Lower leg skin (tissue), 3 donors: ENCODE measurements around the gene EDN3.

ENCODE experiments used
- CTCF ChIP-seq, 3 donors: fragments of 450-650 bp; IDR thresholded peaks; one replicate each; pipeline ENCODE4 v1.5.1; 2016; ENCODE audit warnings: antibody characterized with exemption in 3 of 3, mild to moderate bottlenecking in 3 of 3, moderate library complexity in 2 of 3
- POLR2A ChIP-seq, 2 donors: fragments of 450-650 bp; IDR thresholded peaks; one replicate each; pipeline ENCODE4 v1.6.1; 2016 to 2017; ENCODE audit warnings: antibody characterized with exemption in 2 of 2, mild to moderate bottlenecking in 1 of 2, moderate library complexity in 1 of 2

DNA sequence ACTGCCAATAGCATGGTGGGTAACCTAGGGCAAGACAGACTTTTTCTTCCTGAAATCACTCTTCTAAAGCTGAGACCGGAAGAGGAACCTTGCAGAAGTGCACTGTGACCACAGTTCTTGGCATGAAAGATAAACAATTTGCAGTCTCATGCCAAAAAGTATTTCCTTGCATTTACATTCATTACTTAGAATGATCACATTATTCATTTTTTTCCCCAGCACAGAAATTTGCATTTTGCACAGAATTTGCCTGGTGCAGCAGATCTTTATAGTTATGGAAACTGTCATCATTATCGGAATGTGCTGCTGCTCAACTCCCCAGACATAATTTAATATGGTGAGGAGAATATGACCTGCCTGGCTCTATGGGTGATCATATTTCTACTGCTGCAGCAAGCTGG is 42.2 kb upstream of the EDN3 start:
- no peak for TF ChIP-seq CTCF (IDR thresholded peaks at IDR 0.05)
- no peak for TF ChIP-seq POLR2A (IDR thresholded peaks at IDR 0.05)
